Tibial nerve (tissue), 4 donors: Measurements from ENCODE around the gene NBPF1. TPM values are rescaled to one million over a fixed set of nuclear protein-coding genes. Genes with fewer than 3 reads are reported as not detected.
"Not testable (repeated sequence)": the region's sequence is repeated elsewhere in the genome, so short reads cannot be mapped to it uniquely, and the experiment has no call there.

Experiments
- DNase-seq, 2 donors: peaks; one replicate each; pipeline ENCODE4 v3.0.0-alpha.2; 2019; ENCODE audit warnings: low spot score in 2 of 2
- H3K27ac ChIP-seq, 4 donors: fragments of 200-600 bp; sonication (generic) in 3 of 4; one replicate each; pipeline ENCODE4 v1.5.1; 2017 to 2019; ENCODE audit warnings: mild to moderate bottlenecking in 1 of 4
- H3K27me3 ChIP-seq, 2 donors: fragments of 200-600 bp; sonication (generic) in 1 of 2; one replicate each; pipeline versions ENCODE4 v1.5.1 to v1.6.0; 2017 to 2019
- H3K36me3 ChIP-seq, 3 donors: fragments of 200-600 bp; sonication (generic); one replicate each; pipeline ENCODE4 v1.5.1; 2018 to 2019
- H3K4me1 ChIP-seq, 4 donors: fragments of 200-600 bp; sonication (generic) in 3 of 4; one replicate each; pipeline ENCODE4 v1.5.1; 2017 to 2019
- H3K4me3 ChIP-seq, 4 donors: fragments of 200-600 bp; sonication (generic) in 3 of 4; one replicate each; pipeline ENCODE4 v1.5.1; 2017 to 2019; ENCODE audit warnings: mild to moderate bottlenecking in 1 of 4, moderate library complexity in 1 of 4
- H3K9me3 ChIP-seq, 4 donors: fragments of 200-600 bp; sonication (generic) in 3 of 4; one replicate each; pipeline ENCODE4 v1.5.1; 2017 to 2019
- EP300 ChIP-seq, 2 donors: sonication (generic); formaldehyde crosslinking; IDR thresholded peaks; one replicate each; pipeline ENCODE4 v1.6.1; 2017; ENCODE audit warnings: antibody characterized with exemption in 2 of 2, mild to moderate bottlenecking in 1 of 2
- POLR2A ChIP-seq, 2 donors: fragments of 450-650 bp; IDR thresholded peaks; one replicate each; pipeline ENCODE4 v1.6.1; 2017; ENCODE audit warnings: antibody characterized with exemption in 2 of 2, mild to moderate bottlenecking in 2 of 2, moderate library complexity in 2 of 2
- WGBS, 2 donors: methylation state at CpG; one replicate each; pipeline ENCODE4 v1.1.5; 2018; 5-methylcytosine and 5-hydroxymethylcytosine counted together
- small RNA-seq: library from RNA; depleted of rRNA; stranded (forward); fragments of <200 nt; gene quantifications from one replicate; pipeline ENCODE3, GENCODE V24; 2016
- total RNA-seq, 4 donors: library from RNA; depleted of rRNA; stranded (reverse); fragments of >200 nt; gene quantifications; one replicate each; pipeline ENCODE4 v1.1.0, GENCODE V29; 2016

The NBPF1 gene
- total RNA-seq, 4 donors from 2014 or later = 47.3 to 57.3 (median 53.1) TPM

- not testable (repeated sequence) for H3K9me3 ChIP-seq, H3K4me1 ChIP-seq, H3K36me3 ChIP-seq
- 1 to 2% methylated on average over 15 to 34 of the region's 40 CpGs for WGBS, 2 donors
- Histone ChIP-seq H3K27ac (peak within 1 kb of the TSS in 3 of 4 donors; percentile 74 to 87 (median 83)), H3K27me3 (peaks cover 0 to 11% of the 10 kb centered on the region in 2 donors), H3K4me3 (peak within 1 kb of the TSS in 3 of 4 donors; percentile 17 to 35 (median 27))
- TF ChIP-seq EP300 (IDR thresholded peaks at IDR 0.05) = peak in 1 of 2 donors; percentile 52
- DNase-seq = peak in 1 of 2 donors; percentile 63
These were observed 99.0 kb downstream of the NBPF1 start, which contains the start of gene RNU1-1 for GRCh38 chr1:16514107-16515055. Gene RNU1-1 (minus strand): TSS chr1:16514285.

DNA sequence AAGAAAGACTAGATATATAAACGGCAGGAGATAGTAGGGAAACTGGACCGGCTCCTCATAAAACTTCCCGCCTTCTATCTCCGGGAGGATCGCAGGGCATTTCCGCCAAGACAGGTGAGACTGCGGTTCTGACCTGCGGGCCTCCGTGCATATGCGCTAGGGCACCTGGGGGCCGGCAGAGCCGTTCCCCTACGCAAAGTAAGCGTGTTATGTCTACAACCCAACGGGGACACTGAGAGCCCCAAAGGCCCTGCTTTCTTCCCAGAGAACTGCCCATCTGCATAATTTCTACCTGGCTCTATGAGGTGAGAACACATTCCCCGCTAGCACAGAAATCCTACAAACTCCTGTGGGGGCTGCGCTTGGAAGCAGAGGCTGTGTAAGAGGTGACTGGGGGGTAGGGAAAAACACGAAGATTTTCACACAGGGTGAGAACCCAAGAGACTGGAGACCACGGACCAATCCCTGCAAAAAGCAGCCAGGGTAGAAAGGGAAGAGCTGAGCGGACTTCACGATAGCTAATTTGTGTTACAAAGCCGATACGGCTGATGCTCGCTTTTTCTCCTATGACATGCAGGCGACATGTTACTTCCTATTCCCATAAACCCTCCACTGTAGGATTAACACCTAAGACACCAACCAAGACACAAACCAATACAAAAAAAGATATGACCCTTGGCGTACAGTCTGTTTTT is 99.8 kb downstream of the NBPF1 start:
- Histone ChIP-seq H3K27ac (peak overlapping the region in 3 of 4 donors; percentile 54 to 74 (median 56)), H3K4me3 (peak overlapping the region in 1 of 4 donors; percentile 25)
- H3K27me3 ChIP-seq, DNase-seq, H3K4me1 ChIP-seq, H3K9me3 ChIP-seq, H3K36me3 ChIP-seq: not testable (repeated sequence)
- TF ChIP-seq POLR2A (IDR thresholded peaks at IDR 0.05) = peak in 1 of 2 donors; percentile 59
- 8 to 10% methylated on average over 10 to 26 of the region's 26 CpGs for whole genome bisulfite sequencing, 2 donors

GRCh38 chr1:16512624-16513411 is 100.5 kb downstream of the NBPF1 start:
- H3K27me3 ChIP-seq, DNase-seq, H3K4me3 ChIP-seq, H3K9me3 ChIP-seq, H3K4me1 ChIP-seq, H3K36me3 ChIP-seq: not testable (repeated sequence)
- peak overlapping the region in 1 of 4 donors; percentile 74 for H3K27ac ChIP-seq
- WGBS, 2 donors = 56 to 67% methylated on average over 13 to 15 of the region's 15 CpGs

Small RNA genes lying within 50 kb of the gene (small RNA-seq; reads per million reads assigned to genes)
- gene RNU1-1 (not detected), gene RNU1-6P (not detected)

Other genes with a start within 250 kb of the NBPF1 start
- 10 to 100 TPM; 51.1 to 69.0 (median 59.6) TPM for gene SZRD1, start 246.3 kb downstream of the NBPF1 start, total RNA-seq
- gene SPATA21, start 176.1 kb downstream of the NBPF1 start, total RNA-seq = not detected
- 10 to 100 TPM; 49.4 to 57.9 (median 54.1) TPM for gene NECAP2, start 172.8 kb downstream of the NBPF1 start, total RNA-seq
- gene RNU1-1, start 99.3 kb downstream of the NBPF1 start, total RNA-seq = under 1 TPM; under 0.01 TPM
- gene RNU1-3, start 53.4 kb upstream of the NBPF1 start, total RNA-seq = under 1 TPM; under 0.01 TPM
- gene RNU1-4, start 127.0 kb upstream of the NBPF1 start, total RNA-seq = under 1 TPM; under 0.01 TPM